GM23338 (cell line): Measurements from ENCODE around the gene NQO2. TPM values are rescaled to one million over a fixed set of nuclear protein-coding genes. Genes with fewer than 3 reads are reported as not detected.

Experiments used
- ATAC-seq: fragments of 200-7000 bp; cut with Tn5 transposase; 3 replicates; pipeline ENCODE4 v1.9.1; 2020
- DNase-seq: peaks from one replicate; pipeline ENCODE4 v3.0.0-alpha.2; 2015; ENCODE audit warnings: low spot score
- H2AFZ ChIP-seq: fragments of 200-600 bp; sonication (generic); 2 replicates; pipeline ENCODE4 v1.8.0; 2016; ENCODE audit warnings: antibody characterized with exemption, mild to moderate bottlenecking, moderate library complexity
- H3F3A ChIP-seq: fragments of 200-600 bp; sonication (generic); replicated peaks from 2 replicates; pipeline ENCODE4 v1.8.0; 2017; ENCODE audit warnings: antibody characterized with exemption, mixed run types, low read depth
- H3K27ac ChIP-seq: fragments of 200-600 bp; sonication (generic); 2 replicates; pipeline ENCODE4 v1.6.1; 2016; ENCODE audit warnings: low read depth
- H3K27me3 ChIP-seq: fragments of 200-600 bp; sonication (generic); 2 replicates; pipeline ENCODE4 v1.8.0; 2016; ENCODE audit warnings: mild to moderate bottlenecking, mixed run types, moderate library complexity; ENCODE audit not compliant: insufficient read depth
- H3K36me3 ChIP-seq: fragments of 200-600 bp; sonication (generic); 2 replicates; pipeline ENCODE4 v1.8.0; 2016; ENCODE audit warnings: mild to moderate bottlenecking; ENCODE audit not compliant: insufficient read depth
- H3K4me1 ChIP-seq: fragments of 200-600 bp; sonication (generic); 2 replicates; pipeline ENCODE4 v1.8.0; 2016; ENCODE audit warnings: mild to moderate bottlenecking, moderate library complexity; ENCODE audit not compliant: insufficient read depth
- H3K4me2 ChIP-seq: fragments of 200-600 bp; sonication (generic); 2 replicates; pipeline ENCODE4 v1.7.1; 2017; ENCODE audit warnings: mixed run types
- H3K4me3 ChIP-seq: fragments of 200-600 bp; sonication (generic); 2 replicates; pipeline ENCODE4 v1.6.1; 2016; ENCODE audit warnings: mixed run types
- H3K79me2 ChIP-seq: fragments of 200-600 bp; sonication (generic); replicated peaks from 2 replicates; pipeline ENCODE4 v1.8.0; 2017; ENCODE audit warnings: mild to moderate bottlenecking; ENCODE audit not compliant: insufficient read depth
- H3K9me2 ChIP-seq: fragments of 200-600 bp; sonication (generic); 2 replicates; pipeline ENCODE4 v1.8.0; 2017; ENCODE audit not compliant: insufficient read depth
- H4K20me1 ChIP-seq: fragments of 200-600 bp; sonication (generic); replicated peaks from 2 replicates; pipeline ENCODE4 v1.8.0; 2017; ENCODE audit warnings: mild to moderate bottlenecking; ENCODE audit not compliant: insufficient read depth
- H3K27ac Mint-ChIP-seq: 2 replicates; pipeline ENCODE4 v1.8.0; 2020; ENCODE audit warnings: inconsistent platforms, mild to moderate bottlenecking, moderate library complexity, mixed read lengths
- H3K27me3 Mint-ChIP-seq: 3 replicates; pipeline ENCODE4 v1.8.0; 2022; ENCODE audit warnings: low read depth, mild to moderate bottlenecking, moderate library complexity, mixed read lengths, inconsistent platforms; ENCODE audit not compliant: insufficient read depth, poor library complexity
- H3K36me3 Mint-ChIP-seq: 3 replicates; pipeline ENCODE4 v1.8.0; 2021; ENCODE audit warnings: low read depth, mild to moderate bottlenecking, inconsistent platforms, moderate library complexity, mixed read lengths
- H3K4me1 Mint-ChIP-seq: 3 replicates; pipeline ENCODE4 v1.8.0; 2020; ENCODE audit warnings: mild to moderate bottlenecking, inconsistent platforms, mixed read lengths
- H3K4me3 Mint-ChIP-seq: 3 replicates; pipeline ENCODE4 v1.8.0; 2021; ENCODE audit warnings: moderate library complexity, mild to moderate bottlenecking, inconsistent platforms, mixed read lengths
- H3K9me3 Mint-ChIP-seq: 3 replicates; pipeline ENCODE4 v1.8.0; 2020; ENCODE audit warnings: moderate library complexity, mild to moderate bottlenecking, inconsistent platforms, mixed read lengths
- CREB1 ChIP-seq: fragments of 250-450 bp; sonication (Bioruptor Pico); IDR thresholded peaks from 2 replicates; pipeline ENCODE4 v1.5.0; 2020; ENCODE audit warnings: low read depth, mild to moderate bottlenecking, moderate library complexity
- CTCF ChIP-seq, 2 experiments: fragments of 200-600 bp in 1 of 2; sonication (generic) in 1 of 2; conservative IDR thresholded peaks; 2 replicates each; pipeline versions ENCODE4 v1.5.1 to v1.6.1; 2016 to 2017; ENCODE audit warnings: antibody characterized with exemption in 2 of 2, low read depth in 2 of 2, mild to moderate bottlenecking in 2 of 2, moderate library complexity in 1 of 2
- ETS1 ChIP-seq: IDR thresholded peaks from 2 replicates; pipeline ENCODE4 v1.6.1; 2016; ENCODE audit warnings: antibody characterized with exemption
- EZH2 ChIP-seq: fragments of 200-600 bp; sonication (generic); IDR thresholded peaks from one replicate; pipeline ENCODE4 v1.8.0; 2017; ENCODE audit warnings: antibody characterized with exemption, mild to moderate bottlenecking, low read depth; ENCODE audit not compliant: unreplicated experiment
- EZH2phosphoT487 ChIP-seq: fragments of 200-600 bp; sonication (generic); IDR thresholded peaks from one replicate; pipeline ENCODE4 v1.8.1; 2018; ENCODE audit warnings: antibody characterized with exemption; ENCODE audit not compliant: unreplicated experiment
- JUNB ChIP-seq: IDR thresholded peaks from one replicate; pipeline ENCODE4 v1.6.1; 2016; ENCODE audit warnings: antibody characterized with exemption; ENCODE audit not compliant: unreplicated experiment
- NANOG ChIP-seq: IDR thresholded peaks from 2 replicates; pipeline ENCODE4 v1.6.1; 2016; ENCODE audit warnings: antibody characterized with exemption, borderline replicate concordance
- POLR2AphosphoS5 ChIP-seq: IDR thresholded peaks from 2 replicates; pipeline ENCODE4 v1.6.1; 2016; ENCODE audit warnings: antibody characterized with exemption, low read depth
- REST ChIP-seq: IDR thresholded peaks from one replicate; pipeline ENCODE4 v1.6.1; 2018; ENCODE audit warnings: antibody characterized with exemption; ENCODE audit not compliant: unreplicated experiment
- STAT1 ChIP-seq: IDR thresholded peaks from one replicate; pipeline ENCODE4 v1.6.1; 2016; ENCODE audit warnings: antibody characterized with exemption; ENCODE audit not compliant: unreplicated experiment
- ZNF114 ChIP-seq: fragments of 250-450 bp; sonication (Bioruptor Pico); IDR thresholded peaks from 2 replicates; pipeline ENCODE4 v1.5.0; 2020; ENCODE audit warnings: mild to moderate bottlenecking, moderate library complexity
- ZNF331 ChIP-seq: fragments of 250-450 bp; sonication (Bioruptor Pico); IDR thresholded peaks from 2 replicates; pipeline ENCODE4 v1.5.0; 2020; ENCODE audit warnings: low read depth, mild to moderate bottlenecking, moderate library complexity
- ZNF462 ChIP-seq: fragments of 250-450 bp; sonication (Bioruptor Pico); IDR thresholded peaks from 2 replicates; pipeline ENCODE4 v1.5.0; 2020; ENCODE audit warnings: mild to moderate bottlenecking, moderate library complexity
- polyA plus RNA-seq: library from polyadenylated mRNA; unstranded; fragments of >200 nt; fragmentation: Nextera tagmentation; extraction: Ambion mirVana; gene quantifications from 2 replicates; pipeline ENCODE4 v1.2.1, GENCODE V29; 2016
- total RNA-seq: library from RNA; depleted of rRNA; stranded (reverse); fragments of >200 nt; shearing (Covaris generic); gene quantifications from 2 replicates; pipeline ENCODE4 v1.2.3, GENCODE V29; 2014

Gene NQO2
- total and polyA plus RNA-seq, 2 experiments from 2014 or later, result 117 to 173 TPM

GRCh38 chr6:3032986-3033385 is 33.3 kb downstream of the NQO2 start:
- Mint-ChIP-seq H3K36me3 (peaks cover 5% of the 10 kb centered on the region; the same call in 2 of the 3 replicates), H3K9me3 (0 out of 3 replicates have a peak, but pooled peaks cover 2% of the 10 kb centered on the region), H3K4me1 (peaks cover 16% of the 10 kb centered on the region), H3K27me3 (peaks cover 5% of the 10 kb centered on the region), H3K27ac (no peak overlapping the region), H3K4me3 (no peak overlapping the region)
- Histone ChIP-seq H2AFZ (no peak overlapping the region), H3K4me2 (no peak overlapping the region), H3K79me2 (no peaks in the 10 kb centered on the region), H3K4me3 (no peak overlapping the region), H3K27me3 (no peaks in the 10 kb centered on the region), H3K9me2 (no peaks in the 10 kb centered on the region), H3K27ac (no peak overlapping the region), H3F3A (no peaks in the 10 kb centered on the region; the same call in 1 of the 2 replicates), H3K4me1 (peaks cover 8% of the 10 kb centered on the region), H3K36me3 (no peaks in the 10 kb centered on the region), H4K20me1 (no peaks in the 10 kb centered on the region)
- no peak for TF ChIP-seq REST
- no peak for TF ChIP-seq STAT1
- no peak for TF ChIP-seq CTCF (conservative IDR thresholded peaks at IDR 0.05; ENCODE audit: low read depth in 2 of 2)
- no peak for TF ChIP-seq NANOG
- no peak for TF ChIP-seq ETS1
- no peak for TF ChIP-seq JUNB
- no peak for TF ChIP-seq ZNF462 (CRISPR knock-in tag)
- TF ChIP-seq ZNF331, result no peak
- no peak for TF ChIP-seq CREB1 (CRISPR knock-in tag)
- TF ChIP-seq EZH2phosphoT487, result no peak
- no peak for TF ChIP-seq POLR2AphosphoS5
- no peak for TF ChIP-seq ZNF114 (CRISPR knock-in tag)
- no peak for TF ChIP-seq EZH2
- DNase-seq, result no peak
- no peak for ATAC-seq
